Ovary (tissue), 3 donors: ENCODE results near the gene IMMP2L.

ENCODE experiments used
- POLR2A ChIP-seq: fragments of 450-650 bp; IDR thresholded peaks from one replicate; pipeline ENCODE4 v1.6.1; 2017; ENCODE audit warnings: antibody characterized with exemption, mild to moderate bottlenecking, moderate library complexity
- TF ChIP-seq, protein P1 (sequence below), 3 donors: fragments of 450-650 bp in 2 of 3; fragments of 200-600 bp in 1 of 3; IDR thresholded peaks; one replicate each; pipeline versions ENCODE4 v1.5.1 to v1.8.0; 2016 to 2022; ENCODE audit warnings: antibody characterized with exemption in 3 of 3, mild to moderate bottlenecking in 1 of 3
- donor health status: DM: no; HTN: no; CAD: no.

DNA sequence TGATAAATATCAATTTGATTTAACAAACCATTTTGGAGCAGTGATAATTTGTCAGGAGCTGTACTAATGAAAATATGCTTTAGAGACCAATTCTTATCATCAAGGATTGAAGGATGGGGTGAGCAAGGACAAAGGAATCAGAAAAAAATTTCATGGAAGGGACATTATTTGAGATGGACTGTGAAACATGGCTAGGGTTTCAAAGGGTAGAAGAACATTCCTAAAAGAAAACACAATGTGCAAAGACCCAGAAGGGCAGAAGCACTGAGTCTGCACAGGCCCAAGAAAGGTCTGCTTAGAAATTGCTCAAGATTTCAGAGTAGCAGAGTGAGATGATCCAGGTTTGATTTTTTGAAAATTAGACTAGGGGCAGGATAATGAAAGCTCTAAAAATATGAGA is 296.9 kb downstream of the IMMP2L start:
- TF ChIP-seq, protein P1, sequence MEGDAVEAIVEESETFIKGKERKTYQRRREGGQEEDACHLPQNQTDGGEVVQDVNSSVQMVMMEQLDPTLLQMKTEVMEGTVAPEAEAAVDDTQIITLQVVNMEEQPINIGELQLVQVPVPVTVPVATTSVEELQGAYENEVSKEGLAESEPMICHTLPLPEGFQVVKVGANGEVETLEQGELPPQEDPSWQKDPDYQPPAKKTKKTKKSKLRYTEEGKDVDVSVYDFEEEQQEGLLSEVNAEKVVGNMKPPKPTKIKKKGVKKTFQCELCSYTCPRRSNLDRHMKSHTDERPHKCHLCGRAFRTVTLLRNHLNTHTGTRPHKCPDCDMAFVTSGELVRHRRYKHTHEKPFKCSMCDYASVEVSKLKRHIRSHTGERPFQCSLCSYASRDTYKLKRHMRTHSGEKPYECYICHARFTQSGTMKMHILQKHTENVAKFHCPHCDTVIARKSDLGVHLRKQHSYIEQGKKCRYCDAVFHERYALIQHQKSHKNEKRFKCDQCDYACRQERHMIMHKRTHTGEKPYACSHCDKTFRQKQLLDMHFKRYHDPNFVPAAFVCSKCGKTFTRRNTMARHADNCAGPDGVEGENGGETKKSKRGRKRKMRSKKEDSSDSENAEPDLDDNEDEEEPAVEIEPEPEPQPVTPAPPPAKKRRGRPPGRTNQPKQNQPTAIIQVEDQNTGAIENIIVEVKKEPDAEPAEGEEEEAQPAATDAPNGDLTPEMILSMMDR (IDR thresholded peaks at IDR 0.05): no peak
- TF ChIP-seq POLR2A: no peak
